Measurements from ENCODE around the gene ST3GAL3.

Gene ST3GAL3

GRCh38 chr1:43683560-43683959 is 23.8 kb upstream of the ST3GAL3 start:
- no peak overlapping the region for H3K4me3 ChIP-seq (ENCODE audit: low read length)
- H3K4me1 ChIP-seq (ENCODE audit: control insufficient read depth, insufficient read depth, low read length) = no peaks in the 10 kb centered on the region
- no peaks in the 10 kb centered on the region for H3K27me3 ChIP-seq (ENCODE audit: control insufficient read depth, insufficient read depth, low read length)
- H3K36me3 ChIP-seq (ENCODE audit: control insufficient read depth, insufficient read depth, low read length) = peaks cover 40% of the 10 kb centered on the region
- H3K9ac ChIP-seq (ENCODE audit: low read length) = no peak overlapping the region
- no peak overlapping the region for H3K27ac ChIP-seq (ENCODE audit: low read depth, low read length)

GRCh38 chr1:43686801-43687200 is 20.5 kb upstream of the ST3GAL3 start:
- Histone ChIP-seq H3K4me3 (ENCODE audit: low read length) (no peak overlapping the region), H3K9ac (ENCODE audit: low read length) (no peak overlapping the region), H3K36me3 (ENCODE audit: control insufficient read depth, insufficient read depth, low read length) (peaks cover 64% of the 10 kb centered on the region), H3K27me3 (ENCODE audit: control insufficient read depth, insufficient read depth, low read length) (no peaks in the 10 kb centered on the region), H3K27ac (ENCODE audit: low read depth, low read length) (no peak overlapping the region), H3K4me1 (ENCODE audit: control insufficient read depth, insufficient read depth, low read length) (no peaks in the 10 kb centered on the region)

- Histone ChIP-seq H3K27ac (ENCODE audit: low read depth, low read length) (no peak overlapping the region), H3K4me3 (ENCODE audit: low read length) (no peak overlapping the region), H3K36me3 (ENCODE audit: control insufficient read depth, insufficient read depth, low read length) (peaks cover 68% of the 10 kb centered on the region)
Observed at GRCh38 chr1:43687301-43688108, 19.8 kb upstream of the ST3GAL3 start.

GRCh38 chr1:43688109-43688387 is 19.3 kb upstream of the ST3GAL3 start:
- no peaks in the 10 kb centered on the region for H3K4me1 ChIP-seq (ENCODE audit: control insufficient read depth, insufficient read depth, low read length)
- H3K27me3 ChIP-seq (ENCODE audit: control insufficient read depth, insufficient read depth, low read length) = no peaks in the 10 kb centered on the region
- H3K4me3 ChIP-seq (ENCODE audit: low read length) = no peak overlapping the region
- no peak overlapping the region for H3K27ac ChIP-seq (ENCODE audit: low read depth, low read length)
- H3K36me3 ChIP-seq (ENCODE audit: control insufficient read depth, insufficient read depth, low read length) = peaks cover 69% of the 10 kb centered on the region
- H3K9ac ChIP-seq (ENCODE audit: low read length) = no peak overlapping the region

More at GRCh38 chr1:43687301-43688108, 19.8 kb upstream of the ST3GAL3 start:
- Histone ChIP-seq H3K9ac (ENCODE audit: low read length) (no peak overlapping the region), H3K4me1 (ENCODE audit: control insufficient read depth, insufficient read depth, low read length) (no peaks in the 10 kb centered on the region), H3K27me3 (ENCODE audit: control insufficient read depth, insufficient read depth, low read length) (no peaks in the 10 kb centered on the region)

- no peaks in the 10 kb centered on the region for H3K4me1 ChIP-seq (ENCODE audit: control insufficient read depth, insufficient read depth, low read length)
- no peak overlapping the region for H3K9ac ChIP-seq (ENCODE audit: low read length)
- no peak overlapping the region for H3K4me3 ChIP-seq (ENCODE audit: low read length)
- no peaks in the 10 kb centered on the region for H3K27me3 ChIP-seq (ENCODE audit: control insufficient read depth, insufficient read depth, low read length)
- H3K36me3 ChIP-seq (ENCODE audit: control insufficient read depth, insufficient read depth, low read length) = peaks cover 74% of the 10 kb centered on the region
- H3K27ac ChIP-seq (ENCODE audit: low read depth, low read length) = no peak overlapping the region
Observed at GRCh38 chr1:43688594-43689000, 18.7 kb upstream of the ST3GAL3 start.

GRCh38 chr1:43689289-43689688 is 18.0 kb upstream of the ST3GAL3 start:
- no peak overlapping the region for H3K27ac ChIP-seq (ENCODE audit: low read depth, low read length)
- H3K36me3 ChIP-seq (ENCODE audit: control insufficient read depth, insufficient read depth, low read length) = peaks cover 76% of the 10 kb centered on the region
- H3K27me3 ChIP-seq (ENCODE audit: control insufficient read depth, insufficient read depth, low read length) = no peaks in the 10 kb centered on the region
- H3K4me3 ChIP-seq (ENCODE audit: low read length) = no peak overlapping the region
- no peak overlapping the region for H3K9ac ChIP-seq (ENCODE audit: low read length)
- no peaks in the 10 kb centered on the region for H3K4me1 ChIP-seq (ENCODE audit: control insufficient read depth, insufficient read depth, low read length)

GRCh38 chr1:43691871-43692815 is 15.2 kb upstream of the ST3GAL3 start:
- Histone ChIP-seq H3K27ac (ENCODE audit: low read depth, low read length) (no peak overlapping the region), H3K36me3 (ENCODE audit: control insufficient read depth, insufficient read depth, low read length) (peaks cover 94% of the 10 kb centered on the region), H3K27me3 (ENCODE audit: control insufficient read depth, insufficient read depth, low read length) (no peaks in the 10 kb centered on the region), H3K4me3 (ENCODE audit: low read length) (no peak overlapping the region), H3K4me1 (ENCODE audit: control insufficient read depth, insufficient read depth, low read length) (no peaks in the 10 kb centered on the region), H3K9ac (ENCODE audit: low read length) (no peak overlapping the region)

- H3K9ac ChIP-seq (ENCODE audit: low read length) = no peak overlapping the region
- H3K4me3 ChIP-seq (ENCODE audit: low read length) = no peak overlapping the region
- H3K36me3 ChIP-seq (ENCODE audit: control insufficient read depth, insufficient read depth, low read length) = peaks cover 97% of the 10 kb centered on the region
- no peak overlapping the region for H3K27ac ChIP-seq (ENCODE audit: low read depth, low read length)
- no peaks in the 10 kb centered on the region for H3K4me1 ChIP-seq (ENCODE audit: control insufficient read depth, insufficient read depth, low read length)
- H3K27me3 ChIP-seq (ENCODE audit: control insufficient read depth, insufficient read depth, low read length) = no peaks in the 10 kb centered on the region
Observed at GRCh38 chr1:43693371-43693770, 14.0 kb upstream of the ST3GAL3 start.

- H3K36me3 ChIP-seq (ENCODE audit: control insufficient read depth, insufficient read depth, low read length) = peaks cover 52% of the 10 kb centered on the region
- H3K4me3 ChIP-seq (ENCODE audit: low read length) = no peak overlapping the region
- H3K9ac ChIP-seq (ENCODE audit: low read length) = no peak overlapping the region
- no peaks in the 10 kb centered on the region for H3K27me3 ChIP-seq (ENCODE audit: control insufficient read depth, insufficient read depth, low read length)
- H3K27ac ChIP-seq (ENCODE audit: low read depth, low read length) = no peak overlapping the region
- no peaks in the 10 kb centered on the region for H3K4me1 ChIP-seq (ENCODE audit: control insufficient read depth, insufficient read depth, low read length)
Observed at GRCh38 chr1:43699281-43699680, 8.1 kb upstream of the ST3GAL3 start.

- Histone ChIP-seq H3K27me3 (ENCODE audit: control insufficient read depth, insufficient read depth, low read length) (no peaks in the 10 kb centered on the region), H3K27ac (ENCODE audit: low read depth, low read length) (no peak overlapping the region), H3K9ac (ENCODE audit: low read length) (no peak overlapping the region), H3K4me3 (ENCODE audit: low read length) (no peak overlapping the region), H3K36me3 (ENCODE audit: control insufficient read depth, insufficient read depth, low read length) (peaks cover 14% of the 10 kb centered on the region), H3K4me1 (ENCODE audit: control insufficient read depth, insufficient read depth, low read length) (peaks cover 11% of the 10 kb centered on the region)
Observed at GRCh38 chr1:43703836-43704235, 3.5 kb upstream of the ST3GAL3 start.

- Histone ChIP-seq H3K36me3 (ENCODE audit: control insufficient read depth, insufficient read depth, low read length) (peaks cover 14% of the 10 kb centered on the region), H3K4me3 (ENCODE audit: low read length) (no peak overlapping the region), H3K4me1 (ENCODE audit: control insufficient read depth, insufficient read depth, low read length) (peaks cover 11% of the 10 kb centered on the region), H3K27me3 (ENCODE audit: control insufficient read depth, insufficient read depth, low read length) (no peaks in the 10 kb centered on the region), H3K27ac (ENCODE audit: low read depth, low read length) (no peak overlapping the region), H3K9ac (ENCODE audit: low read length) (no peak overlapping the region)
Observed at GRCh38 chr1:43704838-43705237, 2.5 kb upstream of the ST3GAL3 start.

GRCh38 chr1:43705334-43705733 is 2.0 kb upstream of the ST3GAL3 start:
- Histone ChIP-seq H3K27me3 (ENCODE audit: control insufficient read depth, insufficient read depth, low read length) (no peaks in the 10 kb centered on the region), H3K4me3 (ENCODE audit: low read length) (no peak overlapping the region), H3K36me3 (ENCODE audit: control insufficient read depth, insufficient read depth, low read length) (peaks cover 14% of the 10 kb centered on the region), H3K9ac (ENCODE audit: low read length) (no peak overlapping the region), H3K4me1 (ENCODE audit: control insufficient read depth, insufficient read depth, low read length) (peaks cover 11% of the 10 kb centered on the region), H3K27ac (ENCODE audit: low read depth, low read length) (no peak overlapping the region)

Measured in rectal smooth muscle tissue (tissue), 1 donor.